Sigmoid colon (tissue), 7 donors: ENCODE measurements around the gene GPC3. TPM values are rescaled to one million over a fixed set of nuclear protein-coding genes. Genes with fewer than 3 reads are reported as not detected.

Source experiments
- DNase-seq: peaks from one replicate; pipeline ENCODE4 v3.0.0-alpha.2; 2019
- H3K27ac ChIP-seq, 4 donors: fragments of 200-600 bp; sonication (generic); one replicate each; pipeline ENCODE4 v1.5.1; 2016 to 2019; ENCODE audit warnings: mild to moderate bottlenecking in 1 of 4
- H3K27me3 ChIP-seq, 3 donors: fragments of 200-600 bp; sonication (generic); one replicate each; pipeline ENCODE4 v1.5.1; 2019; ENCODE audit warnings: mild to moderate bottlenecking in 1 of 3
- H3K36me3 ChIP-seq, 4 donors: fragments of 200-600 bp; sonication (generic); one replicate each; pipeline ENCODE4 v1.5.1; 2016 to 2019
- H3K4me1 ChIP-seq, 4 donors: fragments of 200-600 bp; sonication (generic); one replicate each; pipeline ENCODE4 v1.5.1; 2017 to 2019
- H3K4me3 ChIP-seq, 4 donors: fragments of 200-600 bp; sonication (generic); one replicate each; pipeline ENCODE4 v1.5.1; 2017 to 2019; ENCODE audit warnings: mild to moderate bottlenecking in 2 of 4, moderate library complexity in 1 of 4
- H3K9me3 ChIP-seq, 4 donors: fragments of 200-600 bp in 3 of 4; sonication (generic) in 3 of 4; one replicate each; pipeline versions ENCODE4 v1.5.1 to v1.6.1; 2013 to 2019
- EP300 ChIP-seq, 4 donors: sonication (generic); formaldehyde crosslinking; IDR thresholded peaks; one replicate each; pipeline ENCODE4 v1.6.1; 2017; ENCODE audit warnings: antibody characterized with exemption in 4 of 4
- POLR2A ChIP-seq, 2 donors: fragments of 450-650 bp; IDR thresholded peaks; one replicate each; pipeline ENCODE4 v1.6.1; 2016; ENCODE audit warnings: antibody characterized with exemption in 2 of 2, mild to moderate bottlenecking in 2 of 2, moderate library complexity in 2 of 2
- POLR2AphosphoS5 ChIP-seq, 4 donors: sonication (generic); formaldehyde crosslinking; IDR thresholded peaks; one replicate each; pipeline ENCODE4 v1.6.1; 2017; ENCODE audit warnings: antibody characterized with exemption in 4 of 4
- WGBS, 2 donors: extraction: QIAGEN DNeasy Blood & Tissue Kit; methylation state at CpG; one replicate each; pipeline ENCODE4 v1.1.7; 2013; 5-methylcytosine and 5-hydroxymethylcytosine counted together
- intact Hi-C: fragments of 100-400 bp; cut with DNase I; formaldehyde crosslinking; loops from one replicate; pipeline ENCODE4 v1.15.1; 2023
- polyA plus RNA-seq, 3 donors: library from polyadenylated mRNA; stranded (reverse); fragments of 200-250 nt; gene quantifications; one replicate each; pipeline ENCODE4 v1.2.3, GENCODE V29; 2013
- total RNA-seq, 4 donors: library from RNA; depleted of rRNA; stranded (reverse); fragments of >200 nt; gene quantifications; one replicate each; pipeline ENCODE4 v1.1.0, GENCODE V29; 2016
- TF ChIP-seq, protein P1 (sequence below), 4 experiments: fragments of 450-650 bp in 3 of 4; fragments of 200-600 bp in 1 of 4; IDR thresholded peaks; one replicate each; pipeline ENCODE4 v1.5.1; 2016 to 2019; ENCODE audit warnings: antibody characterized with exemption in 4 of 4, mild to moderate bottlenecking in 3 of 4, moderate library complexity in 2 of 4
- donor health status: healthy with polysubstance abuse.
- donor health status: Bipolar disorder and iron deficiency.
- donor health status: healthy.

GPC3 gene
- total and polyA plus RNA-seq, 7 donors, result 0.46 to 31.4 (median 2.7) TPM

DNA sequence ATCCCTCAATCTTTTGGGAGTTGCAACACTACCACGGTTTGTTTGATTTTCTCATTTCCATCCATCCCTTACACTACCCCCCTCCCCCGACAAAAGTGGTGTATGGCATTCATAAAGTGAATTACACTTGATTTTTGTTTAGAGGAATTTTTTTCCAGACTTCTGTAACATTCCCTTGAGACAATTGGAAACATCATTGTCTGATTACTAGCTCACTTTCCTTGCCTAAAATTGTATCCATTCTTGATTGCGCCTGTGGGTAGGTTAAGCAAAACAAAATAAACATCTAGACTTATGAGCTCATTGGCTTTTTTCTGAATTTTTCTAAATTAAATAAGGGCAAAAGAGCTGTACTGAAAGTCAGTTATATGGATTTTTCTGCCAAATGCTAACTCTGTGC, 3.5 kb downstream of the GPC3 start:
- intact Hi-C loops, result no loop called here
- peaks cover 0 to 5% (median 0%) of the 10 kb centered on the region in 3 donors for H3K27me3 ChIP-seq
- no peak overlapping the region for H3K4me3 ChIP-seq
- peaks cover 0 to 8% (median 4%) of the 10 kb centered on the region in 4 donors for H3K4me1 ChIP-seq
- H3K27ac ChIP-seq, result no peak overlapping the region
- H3K9me3 ChIP-seq, result no peaks in the 10 kb centered on the region
- TF ChIP-seq, protein P1, sequence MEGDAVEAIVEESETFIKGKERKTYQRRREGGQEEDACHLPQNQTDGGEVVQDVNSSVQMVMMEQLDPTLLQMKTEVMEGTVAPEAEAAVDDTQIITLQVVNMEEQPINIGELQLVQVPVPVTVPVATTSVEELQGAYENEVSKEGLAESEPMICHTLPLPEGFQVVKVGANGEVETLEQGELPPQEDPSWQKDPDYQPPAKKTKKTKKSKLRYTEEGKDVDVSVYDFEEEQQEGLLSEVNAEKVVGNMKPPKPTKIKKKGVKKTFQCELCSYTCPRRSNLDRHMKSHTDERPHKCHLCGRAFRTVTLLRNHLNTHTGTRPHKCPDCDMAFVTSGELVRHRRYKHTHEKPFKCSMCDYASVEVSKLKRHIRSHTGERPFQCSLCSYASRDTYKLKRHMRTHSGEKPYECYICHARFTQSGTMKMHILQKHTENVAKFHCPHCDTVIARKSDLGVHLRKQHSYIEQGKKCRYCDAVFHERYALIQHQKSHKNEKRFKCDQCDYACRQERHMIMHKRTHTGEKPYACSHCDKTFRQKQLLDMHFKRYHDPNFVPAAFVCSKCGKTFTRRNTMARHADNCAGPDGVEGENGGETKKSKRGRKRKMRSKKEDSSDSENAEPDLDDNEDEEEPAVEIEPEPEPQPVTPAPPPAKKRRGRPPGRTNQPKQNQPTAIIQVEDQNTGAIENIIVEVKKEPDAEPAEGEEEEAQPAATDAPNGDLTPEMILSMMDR (IDR thresholded peaks at IDR 0.05), result no peak
- no peak for TF ChIP-seq POLR2AphosphoS5 (IDR thresholded peaks at IDR 0.05)
- no peak for TF ChIP-seq POLR2A (IDR thresholded peaks at IDR 0.05)
- TF ChIP-seq EP300 (IDR thresholded peaks at IDR 0.05), result no peak
- WGBS, 2 donors, result 78 to 81% methylated on average over 3 of the region's 3 CpGs
- no peaks in the 10 kb centered on the region for H3K36me3 ChIP-seq
- no peak for DNase-seq

DNA sequence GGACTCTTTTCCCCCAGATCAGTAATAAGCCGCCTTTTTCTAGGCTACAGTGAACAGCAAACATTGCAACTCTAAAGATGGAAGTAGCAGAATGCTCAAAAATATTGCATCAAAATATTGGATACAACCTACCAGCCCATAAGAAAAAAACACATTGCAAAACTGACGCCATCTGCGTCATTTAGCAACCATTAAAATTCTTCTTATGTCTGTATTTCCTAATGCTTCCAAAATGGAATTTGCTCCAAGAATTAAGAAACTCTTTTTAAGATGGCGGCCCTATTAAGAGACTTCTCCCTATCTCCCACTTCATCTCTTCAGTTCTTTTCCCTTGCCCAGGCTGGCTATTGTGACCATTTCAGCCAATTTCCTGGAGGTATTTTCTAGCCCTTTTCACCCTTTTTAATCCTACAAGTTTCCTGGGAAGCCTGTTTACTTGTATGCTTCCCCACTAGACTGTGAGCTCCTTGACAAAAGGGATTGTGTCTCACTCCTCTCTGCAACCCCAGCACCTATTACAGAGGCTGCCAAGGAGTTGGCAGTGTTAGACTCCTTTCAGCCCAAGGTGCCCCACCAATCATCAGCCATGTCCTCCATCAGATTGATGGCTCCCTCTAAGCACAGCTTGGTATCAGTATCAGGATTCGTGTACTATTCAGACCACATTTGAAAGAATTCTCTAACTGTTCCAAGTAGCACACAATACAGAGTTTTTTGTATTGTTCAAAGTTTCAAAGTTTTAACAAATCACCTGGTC, 4.4 kb downstream of the GPC3 start:
- H3K27ac ChIP-seq, result no peak overlapping the region
- TF ChIP-seq POLR2A (IDR thresholded peaks at IDR 0.05), result no peak
- TF ChIP-seq EP300 (IDR thresholded peaks at IDR 0.05), result no peak
- TF ChIP-seq, protein P1 (IDR thresholded peaks at IDR 0.05), result no peak
- TF ChIP-seq POLR2AphosphoS5 (IDR thresholded peaks at IDR 0.05), result no peak
- no peak overlapping the region for H3K4me3 ChIP-seq
- WGBS, 2 donors, result 88 to 97% methylated on average over 5 of the region's 5 CpGs
- H3K4me1 ChIP-seq, result peaks cover 0 to 8% (median 4%) of the 10 kb centered on the region in 4 donors
- no peaks in the 10 kb centered on the region for H3K9me3 ChIP-seq
- intact Hi-C loops, result no loop called here
- H3K27me3 ChIP-seq, result peaks cover 0 to 5% (median 0%) of the 10 kb centered on the region in 3 donors
- DNase-seq, result no peak
- H3K36me3 ChIP-seq, result no peaks in the 10 kb centered on the region

DNA sequence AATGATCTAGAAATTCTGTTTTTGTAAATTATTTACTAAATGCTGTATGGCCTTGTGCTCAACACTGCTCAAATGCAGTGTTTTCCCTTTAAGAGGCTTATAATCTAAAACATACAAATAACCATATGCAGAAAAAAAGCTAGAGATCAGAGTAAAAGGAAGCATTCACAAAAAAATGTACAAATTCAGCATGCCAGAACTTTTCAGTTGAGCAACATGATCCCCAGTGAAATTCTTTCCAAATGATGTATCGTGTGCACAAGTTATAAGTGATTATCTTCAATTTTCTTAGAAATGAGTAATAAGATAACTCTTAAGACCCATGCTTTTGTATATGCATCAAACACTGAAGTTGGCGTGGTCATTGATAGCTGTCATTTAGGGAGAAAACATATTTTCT, 5.0 kb downstream of the GPC3 start:
- Histone ChIP-seq H3K9me3 (no peaks in the 10 kb centered on the region), H3K4me3 (no peak overlapping the region), H3K27ac (no peak overlapping the region), H3K36me3 (no peaks in the 10 kb centered on the region), H3K4me1 (peaks cover 0 to 8% (median 4%) of the 10 kb centered on the region in 4 donors), H3K27me3 (peaks cover 0 to 5% (median 0%) of the 10 kb centered on the region in 3 donors)
- WGBS, 2 donors, result 81 to 92% methylated on average over 2 of the region's 2 CpGs
- DNase-seq, result no peak
- TF ChIP-seq POLR2A (IDR thresholded peaks at IDR 0.05), result no peak
- TF ChIP-seq, protein P1 (IDR thresholded peaks at IDR 0.05), result no peak
- no peak for TF ChIP-seq POLR2AphosphoS5 (IDR thresholded peaks at IDR 0.05)
- TF ChIP-seq EP300 (IDR thresholded peaks at IDR 0.05), result no peak
- intact Hi-C loops, result no loop called here

DNA sequence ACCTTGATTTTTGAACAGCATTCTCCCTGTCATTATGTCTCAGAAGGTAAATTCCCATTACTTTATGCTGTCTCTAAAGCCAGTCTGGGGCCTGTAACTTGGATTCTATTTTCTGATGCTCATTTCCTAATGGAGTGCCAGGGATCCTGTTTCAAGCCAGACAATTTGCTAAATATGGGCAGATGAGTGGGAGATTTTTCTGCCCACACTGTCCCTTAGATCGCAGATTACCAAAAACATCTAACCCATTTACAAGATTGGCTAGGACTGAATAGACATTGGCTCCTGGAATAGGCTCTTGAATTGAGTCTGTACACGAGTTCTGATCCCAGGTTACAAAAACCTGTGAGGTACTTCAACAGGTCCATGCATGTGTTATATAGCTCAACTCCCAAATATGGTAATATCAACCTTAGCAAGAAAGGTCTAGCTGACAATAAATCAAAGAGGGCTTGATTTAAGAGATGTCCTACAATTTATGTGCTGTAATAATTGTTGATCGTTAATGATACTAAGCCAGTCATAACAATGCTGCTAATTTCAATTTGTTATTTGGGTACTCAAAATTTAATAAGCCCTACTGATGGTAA, 5.7 kb downstream of the GPC3 start:
- Histone ChIP-seq H3K27me3 (peaks cover 0 to under 1% (median 0%) of the 10 kb centered on the region in 3 donors), H3K4me3 (no peak overlapping the region), H3K9me3 (no peaks in the 10 kb centered on the region), H3K4me1 (peaks cover 0 to 1% (median 0%) of the 10 kb centered on the region in 4 donors), H3K27ac (no peak overlapping the region), H3K36me3 (no peaks in the 10 kb centered on the region)
- 79 to 84% methylated on average over 3 of the region's 3 CpGs for WGBS, 2 donors
- intact Hi-C loops, result no loop called here
- TF ChIP-seq EP300 (IDR thresholded peaks at IDR 0.05), result no peak
- TF ChIP-seq POLR2A (IDR thresholded peaks at IDR 0.05), result no peak
- TF ChIP-seq POLR2AphosphoS5 (IDR thresholded peaks at IDR 0.05), result no peak
- TF ChIP-seq, protein P1 (IDR thresholded peaks at IDR 0.05), result no peak
- DNase-seq, result no peak
